Jurkat, Clone E6-1 (cell line): ENCODE measurements around the gene SAPCD1.

Experiments
- DNase-seq: peaks from one replicate; pipeline ENCODE4 v3.0.0-alpha.2; 2011; ENCODE audit warnings: low read depth, low spot score
- H3K4me3 ChIP-seq: 2 replicates; pipeline ENCODE4 v1.5.1; 2011; ENCODE audit warnings: mild to moderate bottlenecking, low read length, control low read depth, moderate library complexity

Gene SAPCD1

GRCh38 chr6:31742894-31743293 is 19.6 kb upstream of the SAPCD1 start:
- H3K4me3 ChIP-seq, result no peak overlapping the region
- DNase-seq, result no peak

DNA sequence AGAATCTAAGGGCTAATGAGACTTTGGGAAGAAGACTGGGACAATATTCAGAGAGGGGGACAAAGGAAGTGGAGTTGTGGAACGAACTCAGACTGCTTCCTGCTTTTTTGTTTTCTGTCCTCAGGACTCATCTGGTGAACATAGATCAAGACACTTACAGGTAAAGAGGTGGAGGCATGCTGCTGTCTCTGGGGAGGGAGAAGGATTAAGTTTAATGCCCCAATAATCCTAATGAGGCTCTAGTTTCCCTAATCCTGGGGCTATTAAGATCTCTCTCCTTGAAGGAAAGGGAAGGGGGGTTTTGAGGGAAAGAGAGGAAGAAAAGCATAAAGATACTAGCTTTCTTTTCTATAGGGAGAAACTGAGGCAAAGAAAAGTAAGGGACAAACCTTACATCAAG is 18.0 kb upstream of the SAPCD1 start:
- DNase-seq, result no peak
- H3K4me3 ChIP-seq, result no peak overlapping the region

- no peak for DNase-seq
- no peak overlapping the region for H3K4me3 ChIP-seq
Observed at GRCh38 chr6:31749301-31750036, 13.0 kb upstream of the SAPCD1 start.

- DNase-seq, result no peak
- H3K4me3 ChIP-seq, result no peak overlapping the region
Observed at GRCh38 chr6:31750411-31751022, 11.9 kb upstream of the SAPCD1 start.

GRCh38 chr6:31752739-31753319 is 9.6 kb upstream of the SAPCD1 start:
- H3K4me3 ChIP-seq, result no peak overlapping the region
- DNase-seq, result no peak

- no peak overlapping the region for H3K4me3 ChIP-seq
- DNase-seq, result no peak
Observed at GRCh38 chr6:31758281-31758680, 4.2 kb upstream of the SAPCD1 start.

- no peak for DNase-seq
- H3K4me3 ChIP-seq, result no peak overlapping the region
Observed at GRCh38 chr6:31760790-31761189, 1.7 kb upstream of the SAPCD1 start.

- no peak for DNase-seq
- no peak overlapping the region for H3K4me3 ChIP-seq
Observed at GRCh38 chr6:31761343-31761742, 1.1 kb upstream of the SAPCD1 start.

GRCh38 chr6:31762878-31763618 is 592 bp downstream of the SAPCD1 start:
- no peak overlapping the region for H3K4me3 ChIP-seq
- DNase-seq, result no peak

GRCh38 chr6:31763619-31763940 is 1.1 kb downstream of the SAPCD1 start:
- no peak for DNase-seq
- no peak overlapping the region for H3K4me3 ChIP-seq

DNA sequence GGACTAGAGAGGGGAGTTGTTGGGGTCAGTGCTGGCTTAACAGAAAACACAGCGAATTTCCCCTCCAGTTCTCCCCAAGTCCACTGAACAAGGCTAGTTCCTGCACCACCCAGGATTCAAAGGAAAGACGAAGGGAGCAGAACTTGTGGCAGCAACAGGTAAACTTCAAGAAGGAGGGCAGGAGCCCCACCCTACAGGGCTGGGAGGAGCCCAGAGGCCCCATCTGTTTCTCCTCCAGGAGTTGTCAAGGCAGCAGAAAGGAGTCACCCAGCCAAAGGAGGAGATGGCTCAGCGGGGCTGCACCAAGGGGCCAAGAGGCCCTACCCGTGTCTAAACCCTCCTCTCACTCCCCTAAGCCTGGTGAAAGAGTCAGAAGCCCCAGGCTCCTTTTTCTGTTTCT is 1.7 kb downstream of the SAPCD1 start:
- DNase-seq, result no peak
- no peak overlapping the region for H3K4me3 ChIP-seq

DNA sequence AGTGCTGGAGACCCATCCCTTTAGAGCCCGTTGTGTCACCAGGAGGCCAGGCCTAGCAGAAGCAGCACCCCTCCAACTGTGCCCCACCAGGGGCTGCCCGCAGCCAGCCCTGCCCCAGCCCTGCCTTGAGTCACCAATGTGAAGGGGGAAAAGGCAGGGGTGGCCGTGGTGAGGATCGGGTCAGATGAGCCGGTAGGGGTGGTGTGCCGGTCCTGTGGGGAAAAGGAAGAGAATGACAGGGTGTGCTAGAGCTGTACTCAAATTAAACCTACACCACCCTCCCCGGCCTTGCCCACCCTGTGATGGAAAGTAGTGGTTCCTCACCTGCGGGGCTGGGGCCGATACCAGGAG is 3.1 kb downstream of the SAPCD1 start:
- no peak for DNase-seq

GRCh38 chr6:31765910-31766794 is 3.7 kb downstream of the SAPCD1 start:
- no peak overlapping the region for H3K4me3 ChIP-seq
- no peak for DNase-seq

More for the DNA sequence above, 3.1 kb downstream of the SAPCD1 start:
- H3K4me3 ChIP-seq, result no peak overlapping the region

- no peak overlapping the region for H3K4me3 ChIP-seq
- no peak for DNase-seq
Observed at GRCh38 chr6:31767096-31767645, 4.7 kb downstream of the SAPCD1 start.

DNA sequence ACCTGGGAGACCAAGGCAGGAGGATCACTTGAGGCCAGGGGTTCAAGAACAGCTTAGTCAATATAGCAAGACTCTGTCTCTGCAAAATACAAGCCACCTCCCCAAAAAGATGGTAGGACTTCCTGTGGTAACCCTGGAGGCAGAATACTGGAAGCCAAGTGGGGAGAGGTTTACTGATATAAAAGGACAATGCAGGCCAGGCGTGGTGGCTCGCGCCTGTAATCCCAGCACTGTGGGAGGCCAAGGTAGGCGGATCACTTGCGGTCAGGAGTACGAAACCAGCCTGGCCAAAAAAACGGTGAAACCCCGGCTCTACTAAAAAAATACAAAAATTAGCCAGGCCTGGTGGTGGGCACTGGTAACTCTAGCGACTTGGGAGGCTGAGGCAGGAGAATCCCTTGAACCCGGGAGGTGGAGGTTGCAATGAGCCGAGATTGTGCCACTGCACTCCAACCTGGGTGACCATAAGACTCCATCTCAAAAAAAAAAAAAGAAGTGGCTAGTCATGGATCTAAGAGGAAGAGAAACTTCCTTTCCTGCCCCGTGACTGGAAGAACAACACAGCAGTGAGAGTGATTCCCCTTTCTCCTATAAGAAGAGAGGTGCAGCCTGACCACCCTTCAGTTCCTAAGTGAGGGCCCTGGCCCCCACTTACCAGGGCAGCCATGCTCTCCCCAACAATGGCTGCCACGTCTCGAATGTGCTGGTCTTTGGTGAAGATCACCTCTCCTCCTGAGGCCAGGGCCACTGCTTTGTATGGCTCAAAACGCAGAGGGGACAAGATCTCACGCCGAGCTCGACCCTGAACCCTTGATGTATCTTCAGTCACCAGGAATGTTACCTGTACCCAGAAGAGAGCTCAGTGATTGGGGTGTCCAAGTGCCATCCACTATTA is 6.2 kb downstream of the SAPCD1 start:
- DNase-seq, result no peak
- H3K4me3 ChIP-seq, result no peak overlapping the region

GRCh38 chr6:31769684-31770371 is 7.4 kb downstream of the SAPCD1 start:
- DNase-seq, result peak; percentile 66
- H3K4me3 ChIP-seq, result no peak overlapping the region

DNA sequence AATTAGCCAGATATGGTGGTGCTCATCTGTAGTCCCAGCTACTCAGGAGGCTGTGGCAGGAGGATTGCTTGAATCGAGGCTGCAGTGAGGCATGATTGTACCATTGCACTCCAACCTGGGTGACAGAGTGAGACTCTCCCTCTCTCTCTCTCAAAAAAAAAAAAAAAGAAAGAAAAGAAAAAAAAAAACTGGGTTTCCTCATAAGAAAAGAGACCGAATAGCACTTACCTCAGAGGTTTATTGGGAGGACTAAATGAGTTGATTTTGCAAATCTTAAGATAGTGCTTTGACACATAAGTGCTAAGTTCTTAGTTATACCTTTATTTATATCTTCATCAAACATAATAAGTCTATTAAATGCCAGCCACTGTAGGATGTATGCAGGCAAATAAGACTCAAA is 8.4 kb downstream of the SAPCD1 start:
- no peak for DNase-seq
- H3K4me3 ChIP-seq, result no peak overlapping the region

DNA sequence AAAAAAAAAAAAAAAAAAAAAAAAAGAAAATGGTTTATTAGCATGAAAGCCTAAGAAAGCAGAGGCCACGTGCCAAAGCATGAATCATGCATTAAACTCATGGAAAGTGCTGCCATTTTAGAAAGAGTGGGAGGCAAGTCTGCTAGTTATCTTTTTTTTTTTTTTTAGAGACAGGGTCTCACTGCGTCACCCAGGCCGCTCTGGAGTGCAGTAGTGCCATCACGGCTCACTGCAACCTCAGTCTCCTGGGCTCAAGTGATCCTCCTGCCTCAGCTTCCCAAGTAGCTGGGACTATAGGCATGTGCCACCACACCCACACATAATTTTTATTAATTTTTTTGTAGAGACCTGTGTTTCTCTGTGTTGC is 9.5 kb downstream of the SAPCD1 start:
- no peak for DNase-seq

More for the DNA sequence above, 9.5 kb downstream of the SAPCD1 start:
- H3K4me3 ChIP-seq, result no peak overlapping the region
